Mucosa of descending colon (tissue), 3 donors: ENCODE data around the gene FAM81A. TPM values are rescaled to one million over a fixed set of nuclear protein-coding genes. Genes with fewer than 3 reads are reported as not detected.

Experiments used
- ATAC-seq: fragments of 200-7000 bp; cut with Tn5 transposase; one replicate; pipeline ENCODE4 v1.9.1; 2020; ENCODE audit warnings: mild to moderate bottlenecking, moderate library complexity
- DNase-seq, 3 donors: peaks; one replicate each; pipeline ENCODE4 v3.0.0-alpha.2; 2020
- H3K36me3 ChIP-seq: fragments of 200-600 bp; one replicate; pipeline ENCODE4 v1.8.0; 2021; ENCODE audit warnings: low read depth, mild to moderate bottlenecking
- H3K4me1 ChIP-seq: fragments of 200-600 bp; one replicate; pipeline ENCODE4 v1.8.0; 2021; ENCODE audit warnings: low read depth, mild to moderate bottlenecking
- H3K4me3 ChIP-seq: fragments of 200-600 bp; one replicate; pipeline ENCODE4 v1.8.0; 2021; ENCODE audit warnings: mild to moderate bottlenecking
- H3K9me3 ChIP-seq: fragments of 200-600 bp; one replicate; pipeline ENCODE4 v1.8.0; 2021; ENCODE audit warnings: mild to moderate bottlenecking
- intact Hi-C, 2 donors: fragments of 100-400 bp; cut with DNase I in 1 of 2; cut with micrococcal nuclease in 1 of 2; formaldehyde crosslinking; loops; one replicate each; pipeline versions ENCODE4 v1.11.0 to v1.11.1; 2022; cut with DNase I, micrococcal nuclease
- long read RNA-seq, 2 donors: library from polyadenylated mRNA; unstranded; transcript quantifications; one replicate each; pipeline ENCODE4 v2.0.0, GENCODE V29; 2019 to 2021
- total RNA-seq, 3 donors: library from RNA; stranded (reverse); fragmentation: NEBNext Ultra II Directional in 2 of 3; extraction: Animal tissue kit (Norgen Biotek cat#: 25700) in 2 of 3; gene quantifications; one replicate each; pipeline versions ENCODE4 v1.2.1 to v1.2.4, GENCODE V29; 2021 to 2023
- TF ChIP-seq, protein P1 (sequence below): fragments of 200-600 bp; IDR thresholded peaks from one replicate; pipeline ENCODE4 v1.8.0; 2022; ENCODE audit warnings: antibody characterized with exemption, mild to moderate bottlenecking
- donor health status: DM: no; HTN: no; CAD: no; lungs with moderate emphysema.
- donor health status: DM: no; HTN: no; CAD: no.
- donor health status: DM: no; HTN: yes; CAD: no.

FAM81A gene
- total RNA-seq, result 10 to 100 TPM in 1 of 3 donors, 1 to 10 TPM in 2; 4.1 to 10.3 (median 9.7) TPM
- long read RNA-seq, donor 1, partial matches to known transcripts, result 0 of 2 reads
- long read RNA-seq, donor 1, other reads (novel, unspliced or antisense), result 0 of 2 reads
- long read RNA-seq, donor 2, partial matches to known transcripts, result 0 of 1 reads
- long read RNA-seq, donor 2, other reads (novel, unspliced or antisense), result 0 of 1 reads

DNA sequence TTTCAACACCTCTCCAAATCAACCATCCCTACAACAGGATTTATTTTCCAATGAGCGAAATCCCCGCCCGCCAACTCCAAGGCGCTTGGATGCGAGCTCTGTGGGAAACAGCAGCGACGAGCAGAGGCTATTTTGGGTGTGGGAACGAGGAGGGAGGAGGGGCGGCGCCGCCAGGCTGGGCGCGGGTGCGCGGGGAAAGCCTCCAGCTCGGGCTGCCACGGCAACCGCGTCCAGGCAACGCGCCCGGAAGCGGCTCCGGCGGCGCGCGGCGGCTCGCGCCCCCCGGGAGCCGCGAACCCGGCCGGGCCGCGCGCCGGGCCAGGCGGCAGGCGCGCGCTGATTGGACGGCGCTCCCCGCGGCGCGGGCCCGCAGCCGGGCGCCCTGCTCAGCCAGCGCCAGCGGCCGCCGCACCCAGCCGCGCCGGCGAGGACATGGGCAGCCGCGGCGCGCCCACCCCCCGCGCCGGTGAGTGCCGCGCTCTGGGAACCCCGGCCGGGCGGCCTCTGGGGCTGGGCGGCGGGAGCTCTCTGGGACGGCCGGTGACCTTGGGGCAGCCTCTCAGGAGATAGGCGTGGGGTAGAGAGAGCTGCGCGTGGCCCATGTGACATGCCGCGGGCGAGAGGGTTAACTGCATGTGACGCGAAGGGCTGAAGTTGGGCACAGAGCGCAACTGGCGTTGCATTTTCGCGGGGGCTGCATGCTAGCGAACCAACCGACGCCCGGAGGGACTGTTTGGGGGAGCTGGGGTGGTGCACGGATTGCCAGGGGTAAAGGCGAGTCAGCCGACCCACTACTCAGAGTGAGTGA lies at the start of gene FAM81A:
FAM81A (plus strand) TSS at position 370 of the 808 bp plus-strand sequence. CDS start 20,441 bp downstream, outside the sequence.
- TF ChIP-seq, protein P1, sequence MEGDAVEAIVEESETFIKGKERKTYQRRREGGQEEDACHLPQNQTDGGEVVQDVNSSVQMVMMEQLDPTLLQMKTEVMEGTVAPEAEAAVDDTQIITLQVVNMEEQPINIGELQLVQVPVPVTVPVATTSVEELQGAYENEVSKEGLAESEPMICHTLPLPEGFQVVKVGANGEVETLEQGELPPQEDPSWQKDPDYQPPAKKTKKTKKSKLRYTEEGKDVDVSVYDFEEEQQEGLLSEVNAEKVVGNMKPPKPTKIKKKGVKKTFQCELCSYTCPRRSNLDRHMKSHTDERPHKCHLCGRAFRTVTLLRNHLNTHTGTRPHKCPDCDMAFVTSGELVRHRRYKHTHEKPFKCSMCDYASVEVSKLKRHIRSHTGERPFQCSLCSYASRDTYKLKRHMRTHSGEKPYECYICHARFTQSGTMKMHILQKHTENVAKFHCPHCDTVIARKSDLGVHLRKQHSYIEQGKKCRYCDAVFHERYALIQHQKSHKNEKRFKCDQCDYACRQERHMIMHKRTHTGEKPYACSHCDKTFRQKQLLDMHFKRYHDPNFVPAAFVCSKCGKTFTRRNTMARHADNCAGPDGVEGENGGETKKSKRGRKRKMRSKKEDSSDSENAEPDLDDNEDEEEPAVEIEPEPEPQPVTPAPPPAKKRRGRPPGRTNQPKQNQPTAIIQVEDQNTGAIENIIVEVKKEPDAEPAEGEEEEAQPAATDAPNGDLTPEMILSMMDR, result no peak
- ATAC-seq, result peak; percentile 87
- intact Hi-C loops, result no loop called here

GRCh38 chr15:59388670-59389069 lies 49.3 kb upstream of the FAM81A start:
- TF ChIP-seq, protein P1, result no peak
- ATAC-seq, result no peak
- H3K36me3 ChIP-seq, result no peaks in the 10 kb centered on the region
- DNase-seq, result no peak
- no peak overlapping the region for H3K4me3 ChIP-seq
- no peaks in the 10 kb centered on the region for H3K4me1 ChIP-seq
- no peaks in the 10 kb centered on the region for H3K9me3 ChIP-seq
- intact Hi-C loops, result no loop called here

More for the DNA sequence above, at the start of gene FAM81A:
- Histone ChIP-seq H3K9me3 (no peaks in the 10 kb centered on the region), H3K4me1 (peaks cover 7% of the 10 kb centered on the region), H3K36me3 (no peaks in the 10 kb centered on the region), H3K4me3 (no peak within 1 kb of the TSS)
- DNase-seq, result peak; percentile 74 to 85 (median 81)

GRCh38 chr15:59392299-59392698 lies 45.7 kb upstream of the FAM81A start:
- H3K4me3 ChIP-seq, result no peak overlapping the region
- no peaks in the 10 kb centered on the region for H3K9me3 ChIP-seq
- no peaks in the 10 kb centered on the region for H3K36me3 ChIP-seq
- TF ChIP-seq, protein P1, result no peak
- no peak for DNase-seq
- intact Hi-C loops, result no loop called here
- ATAC-seq, result no peak
- H3K4me1 ChIP-seq, result no peaks in the 10 kb centered on the region

DNA sequence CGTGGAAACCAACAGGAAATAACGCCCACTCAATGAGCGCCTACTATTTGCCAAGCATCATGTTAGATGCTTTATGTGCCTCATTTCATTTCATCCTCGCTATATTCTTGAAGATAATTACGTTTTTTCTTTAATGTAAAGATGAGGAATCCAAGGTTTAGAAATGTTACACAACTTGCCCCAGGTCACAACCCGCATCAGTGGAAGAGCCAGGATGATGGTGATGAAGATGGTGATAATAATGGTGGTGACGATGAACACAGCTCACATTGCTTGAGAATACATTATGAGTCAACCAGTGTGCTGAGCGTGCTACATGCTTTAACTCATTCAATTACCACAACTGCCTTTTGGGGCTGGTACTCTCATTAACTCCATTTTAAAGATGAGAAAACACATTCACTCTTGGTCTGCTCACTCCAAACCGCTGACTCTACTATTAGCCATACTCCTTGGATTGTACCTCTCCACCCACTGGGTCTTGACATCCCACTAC lies 43.8 kb upstream of the FAM81A start:
- TF ChIP-seq, protein P1, result no peak

GRCh38 chr15:59396211-59396610 lies 41.8 kb upstream of the FAM81A start:
- Histone ChIP-seq H3K4me1 (peaks cover 4% of the 10 kb centered on the region), H3K4me3 (no peak overlapping the region), H3K9me3 (no peaks in the 10 kb centered on the region), H3K36me3 (no peaks in the 10 kb centered on the region)
- DNase-seq, result no peak
- intact Hi-C loops, result no loop called here
- TF ChIP-seq, protein P1, result no peak
- no peak for ATAC-seq

More for the DNA sequence above, 43.8 kb upstream of the FAM81A start:
- no peaks in the 10 kb centered on the region for H3K9me3 ChIP-seq
- no peak overlapping the region for H3K4me3 ChIP-seq
- no peaks in the 10 kb centered on the region for H3K4me1 ChIP-seq
- no peaks in the 10 kb centered on the region for H3K36me3 ChIP-seq
- ATAC-seq (no peak), DNase-seq (no peak)
- intact Hi-C loops, result no loop called here
